22Rv1 (cell line): ENCODE measurements around the gene FEM1A.

Source experiments
- ZFX ChIP-seq: fragments of 450-650 bp; IDR thresholded peaks from 2 replicates; pipeline ENCODE4 v1.6.1; 2017; ENCODE audit warnings: antibody characterized with exemption, borderline replicate concordance
- TF ChIP-seq, protein P1 (sequence below): fragments of 450-650 bp; IDR thresholded peaks from 2 replicates; pipeline ENCODE4 v1.5.1; 2017; ENCODE audit warnings: mild to moderate bottlenecking

DNA sequence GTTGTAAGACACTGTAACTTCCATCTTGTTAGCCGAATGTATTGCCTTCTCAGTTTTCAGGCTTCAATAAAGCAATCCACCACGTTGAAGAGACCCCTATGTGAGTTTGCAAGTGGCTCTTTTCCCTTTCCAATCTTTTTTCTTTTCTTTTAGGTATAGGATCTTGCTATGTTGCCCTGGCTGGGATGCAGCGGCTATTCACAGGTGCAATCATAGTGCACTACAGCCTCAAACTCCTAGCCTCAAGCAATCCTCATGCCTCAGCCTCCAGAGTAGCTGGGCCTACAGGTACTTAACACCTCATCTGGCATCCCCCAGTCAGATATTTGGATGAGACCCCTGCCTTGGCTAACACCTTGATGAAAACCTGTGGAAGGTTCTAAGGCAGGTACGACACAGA lies 33.5 kb upstream of the FEM1A start:
- TF ChIP-seq, protein P1, sequence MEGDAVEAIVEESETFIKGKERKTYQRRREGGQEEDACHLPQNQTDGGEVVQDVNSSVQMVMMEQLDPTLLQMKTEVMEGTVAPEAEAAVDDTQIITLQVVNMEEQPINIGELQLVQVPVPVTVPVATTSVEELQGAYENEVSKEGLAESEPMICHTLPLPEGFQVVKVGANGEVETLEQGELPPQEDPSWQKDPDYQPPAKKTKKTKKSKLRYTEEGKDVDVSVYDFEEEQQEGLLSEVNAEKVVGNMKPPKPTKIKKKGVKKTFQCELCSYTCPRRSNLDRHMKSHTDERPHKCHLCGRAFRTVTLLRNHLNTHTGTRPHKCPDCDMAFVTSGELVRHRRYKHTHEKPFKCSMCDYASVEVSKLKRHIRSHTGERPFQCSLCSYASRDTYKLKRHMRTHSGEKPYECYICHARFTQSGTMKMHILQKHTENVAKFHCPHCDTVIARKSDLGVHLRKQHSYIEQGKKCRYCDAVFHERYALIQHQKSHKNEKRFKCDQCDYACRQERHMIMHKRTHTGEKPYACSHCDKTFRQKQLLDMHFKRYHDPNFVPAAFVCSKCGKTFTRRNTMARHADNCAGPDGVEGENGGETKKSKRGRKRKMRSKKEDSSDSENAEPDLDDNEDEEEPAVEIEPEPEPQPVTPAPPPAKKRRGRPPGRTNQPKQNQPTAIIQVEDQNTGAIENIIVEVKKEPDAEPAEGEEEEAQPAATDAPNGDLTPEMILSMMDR: no peak
- TF ChIP-seq ZFX: no peak
